GM13976 (cell line): ENCODE data around the gene SYNGR4.

ENCODE experiments used
- DNase-seq: peaks from one replicate; pipeline ENCODE4 v3.0.0; 2012; ENCODE audit warnings: low spot score
- in situ Hi-C: fragments of 300-500 bp; cut with MboI; formaldehyde crosslinking; loops from one replicate; pipeline ENCODE4 v1.12.0; 2022; ENCODE audit warnings: low sequenced_read_pairs, mixed read lengths, inconsistent platforms; ENCODE audit not compliant: unreplicated experiment
- TF ChIP-seq, protein P1 (sequence below): IDR thresholded peaks from 2 replicates; pipeline ENCODE4 v1.5.1; 2012; ENCODE audit warnings: borderline replicate concordance, mild to moderate bottlenecking; ENCODE audit not compliant: insufficient read depth; ENCODE audit errors: extremely low read depth, missing control alignments, control extremely low read depth

SYNGR4 gene

DNA sequence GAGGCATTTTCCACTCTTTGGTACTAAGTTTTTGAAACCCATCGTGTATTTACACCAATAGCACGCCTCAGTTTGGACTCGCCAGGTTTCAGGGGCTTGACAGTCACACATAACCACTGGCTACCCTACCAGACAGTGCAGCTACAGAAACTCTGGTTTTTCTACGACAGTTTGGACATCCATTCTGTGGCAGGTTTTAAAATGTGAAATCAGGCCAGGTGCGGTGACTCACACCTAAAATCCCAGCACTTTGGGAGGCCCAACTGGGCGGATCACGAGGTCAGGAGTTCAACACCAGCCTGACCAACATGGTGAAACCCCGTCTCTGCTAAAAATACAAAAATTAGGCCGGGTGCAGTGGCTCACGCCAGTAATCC is 14.0 kb downstream of the SYNGR4 start:
- in situ Hi-C loops = no loop called here
- TF ChIP-seq, protein P1, sequence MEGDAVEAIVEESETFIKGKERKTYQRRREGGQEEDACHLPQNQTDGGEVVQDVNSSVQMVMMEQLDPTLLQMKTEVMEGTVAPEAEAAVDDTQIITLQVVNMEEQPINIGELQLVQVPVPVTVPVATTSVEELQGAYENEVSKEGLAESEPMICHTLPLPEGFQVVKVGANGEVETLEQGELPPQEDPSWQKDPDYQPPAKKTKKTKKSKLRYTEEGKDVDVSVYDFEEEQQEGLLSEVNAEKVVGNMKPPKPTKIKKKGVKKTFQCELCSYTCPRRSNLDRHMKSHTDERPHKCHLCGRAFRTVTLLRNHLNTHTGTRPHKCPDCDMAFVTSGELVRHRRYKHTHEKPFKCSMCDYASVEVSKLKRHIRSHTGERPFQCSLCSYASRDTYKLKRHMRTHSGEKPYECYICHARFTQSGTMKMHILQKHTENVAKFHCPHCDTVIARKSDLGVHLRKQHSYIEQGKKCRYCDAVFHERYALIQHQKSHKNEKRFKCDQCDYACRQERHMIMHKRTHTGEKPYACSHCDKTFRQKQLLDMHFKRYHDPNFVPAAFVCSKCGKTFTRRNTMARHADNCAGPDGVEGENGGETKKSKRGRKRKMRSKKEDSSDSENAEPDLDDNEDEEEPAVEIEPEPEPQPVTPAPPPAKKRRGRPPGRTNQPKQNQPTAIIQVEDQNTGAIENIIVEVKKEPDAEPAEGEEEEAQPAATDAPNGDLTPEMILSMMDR = no peak
- DNase-seq = no peak

DNA sequence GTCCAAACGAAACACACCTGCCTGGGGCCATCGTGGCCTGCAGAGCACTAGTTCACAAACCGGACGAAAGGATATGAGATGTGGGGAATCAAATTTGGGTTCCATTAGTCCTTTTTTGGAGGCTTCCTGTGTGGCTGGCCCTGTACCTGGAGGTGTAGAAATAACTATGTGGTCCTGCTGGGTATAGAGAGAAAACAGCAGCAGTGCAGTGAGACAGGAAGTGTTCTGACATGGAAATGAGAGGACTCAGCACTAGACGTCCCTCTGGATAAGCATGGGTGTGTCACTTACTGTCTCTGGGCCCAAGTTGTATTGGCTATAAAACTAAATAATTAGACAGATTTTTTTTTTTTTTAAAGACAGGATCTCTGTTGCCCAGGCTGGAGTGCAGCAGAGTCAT is 14.9 kb downstream of the SYNGR4 start:
- in situ Hi-C loops = no loop called here

DNA sequence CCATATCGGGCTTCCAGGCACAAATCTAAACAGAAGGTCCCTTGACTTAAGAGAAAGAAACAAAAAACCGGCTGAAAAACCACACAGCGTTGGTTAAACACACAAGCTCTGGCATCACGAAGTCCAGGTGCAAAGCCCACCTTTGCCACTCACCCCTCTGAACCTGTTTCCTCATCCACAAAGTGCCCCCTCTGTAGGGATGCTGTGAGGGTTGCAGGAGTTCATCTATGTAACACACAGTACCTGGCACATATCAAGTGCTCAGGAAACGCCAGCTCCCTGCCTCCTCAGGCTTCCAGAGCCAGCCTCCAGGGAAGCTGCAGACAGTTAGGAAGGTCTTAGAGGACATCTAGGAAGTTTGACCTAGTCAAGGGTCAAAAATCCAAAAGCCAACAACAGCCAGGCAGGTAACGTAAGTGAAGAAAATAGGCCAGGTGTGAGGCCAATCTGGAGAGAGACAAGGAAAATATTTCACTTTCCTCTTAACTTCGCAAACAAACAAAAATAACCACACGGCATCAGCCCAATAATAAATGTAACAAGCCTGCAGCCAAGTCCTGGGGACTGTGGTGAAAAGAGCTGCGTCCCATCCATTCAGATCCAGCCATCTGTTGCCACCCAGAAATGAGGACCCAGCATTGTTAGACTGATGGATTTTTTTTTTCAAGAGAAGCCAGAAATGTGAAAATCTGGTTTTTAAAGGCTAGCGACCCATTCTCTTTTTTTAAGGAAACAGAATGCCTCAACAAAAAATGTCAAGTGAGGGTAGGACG is 17.2 kb downstream of the SYNGR4 start:
- DNase-seq = no peak
- in situ Hi-C loops = no loop called here
- TF ChIP-seq, protein P1 = no peak

More for the DNA sequence above, 14.9 kb downstream of the SYNGR4 start:
- TF ChIP-seq, protein P1 = no peak
- DNase-seq = no peak

DNA sequence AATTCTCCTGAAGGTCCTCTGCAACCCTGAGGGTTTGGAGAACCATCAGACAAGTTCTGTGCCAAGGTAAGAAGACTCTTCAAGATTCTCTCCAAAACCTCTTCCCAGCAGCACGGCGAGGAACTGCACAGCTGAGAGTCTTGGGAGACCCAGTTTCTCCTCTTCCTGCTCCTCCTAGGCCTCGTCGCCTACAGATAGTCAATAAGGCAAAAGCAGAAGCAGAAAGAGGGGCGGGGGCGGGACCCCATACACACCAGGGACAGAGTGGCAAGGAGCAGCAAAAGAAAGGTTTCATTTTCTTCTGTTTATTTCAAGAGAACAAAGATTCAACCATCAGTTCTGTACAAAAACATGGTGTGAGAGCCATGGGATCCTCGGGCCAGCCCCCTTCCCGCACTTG is 18.1 kb downstream of the SYNGR4 start:
- DNase-seq = no peak
- TF ChIP-seq, protein P1 = no peak
- in situ Hi-C loops = no loop called here

DNA sequence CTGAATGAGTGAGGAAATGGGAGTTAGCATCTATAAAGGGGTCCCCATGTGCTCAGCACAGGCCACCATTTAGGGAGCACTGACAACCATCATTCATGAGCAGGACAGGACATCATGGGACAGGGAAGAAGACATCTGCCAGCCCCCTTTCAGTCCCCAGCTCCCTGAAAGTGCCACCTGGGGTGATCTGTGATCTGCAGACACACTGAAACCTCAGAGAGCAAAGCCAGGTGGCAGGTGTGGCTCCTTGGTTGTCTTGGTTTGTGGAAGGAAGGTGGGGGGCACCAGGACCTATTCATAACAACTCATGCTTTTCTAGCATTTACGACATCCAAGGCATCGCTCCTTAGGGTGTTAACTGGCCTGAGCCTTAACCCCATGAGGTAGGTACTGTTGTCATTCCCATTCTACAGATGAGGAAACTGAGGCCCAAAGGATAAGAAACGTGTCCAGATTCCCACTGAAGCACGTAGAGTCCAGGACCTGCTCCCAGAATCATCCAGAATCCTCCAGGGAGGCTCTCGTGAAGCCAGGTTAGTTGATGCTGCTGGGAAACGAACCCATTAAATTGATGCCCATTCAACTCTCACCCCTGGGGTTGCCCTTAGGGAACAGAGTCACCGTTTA is 21.4 kb downstream of the SYNGR4 start:
- TF ChIP-seq, protein P1 = no peak
- DNase-seq = no peak
- in situ Hi-C loops = no loop called here

DNA sequence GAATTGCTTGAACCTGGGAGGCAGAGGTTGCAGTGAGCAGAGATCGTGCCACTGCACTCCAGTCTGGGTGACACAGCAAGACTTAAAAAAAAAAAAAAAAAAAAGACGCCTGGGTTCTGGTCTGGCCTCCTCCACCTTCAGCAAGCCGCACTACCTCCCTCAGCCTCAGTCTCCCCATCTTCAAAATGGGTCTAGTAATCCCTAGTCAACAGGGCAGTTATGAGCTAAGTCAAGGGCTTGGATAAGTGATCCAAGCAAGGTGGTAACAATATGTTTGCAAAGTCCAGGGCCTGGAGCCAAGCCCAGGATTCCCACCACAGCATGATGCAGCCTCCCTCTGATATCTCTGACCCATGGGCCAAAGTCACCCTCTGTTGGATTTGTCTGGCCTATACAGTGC is 22.8 kb downstream of the SYNGR4 start:
- TF ChIP-seq, protein P1 = no peak
- in situ Hi-C loops = no loop called here
- DNase-seq = no peak
